DND-41 (cell line): ENCODE measurements around the gene ANKRD18A.
"Not testable (repeated sequence)": the region's sequence is repeated elsewhere in the genome, so short reads cannot be mapped to it uniquely, and the experiment has no call there.

Source experiments
- EZH2 ChIP-seq: IDR thresholded peaks from 3 replicates; pipeline ENCODE4 v1.6.1; 2012; ENCODE audit warnings: borderline replicate concordance, low read depth, mild to moderate bottlenecking, moderate library complexity, low read length, inconsistent platforms; ENCODE audit not compliant: severe bottlenecking
- TF ChIP-seq, protein P1 (sequence below): IDR thresholded peaks from 2 replicates; pipeline ENCODE4 v1.5.1; 2012; ENCODE audit warnings: borderline replicate concordance, low read length, moderate library complexity, mild to moderate bottlenecking; ENCODE audit not compliant: poor library complexity, severe bottlenecking; ENCODE audit errors: extremely low read depth

DNA sequence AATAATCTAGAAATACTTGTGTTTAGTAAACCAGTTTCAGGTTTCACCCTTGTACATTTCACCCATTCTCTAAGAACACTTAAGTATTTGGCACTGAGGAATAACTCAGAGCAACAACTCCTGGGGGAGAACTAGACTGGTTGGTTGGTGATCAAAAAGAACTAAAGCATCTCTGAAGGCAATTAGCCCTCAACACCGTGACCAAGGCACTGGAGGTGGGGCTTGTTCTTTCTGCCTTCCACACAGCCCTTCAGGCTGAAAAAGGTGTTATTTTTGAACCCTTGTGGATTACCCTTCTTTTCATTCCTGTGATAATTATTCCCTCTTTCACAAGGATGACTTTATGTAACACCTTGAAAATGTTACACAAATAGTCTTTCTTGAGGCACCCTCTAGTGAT is 44.2 kb downstream of the ANKRD18A start:
- TF ChIP-seq, protein P1, sequence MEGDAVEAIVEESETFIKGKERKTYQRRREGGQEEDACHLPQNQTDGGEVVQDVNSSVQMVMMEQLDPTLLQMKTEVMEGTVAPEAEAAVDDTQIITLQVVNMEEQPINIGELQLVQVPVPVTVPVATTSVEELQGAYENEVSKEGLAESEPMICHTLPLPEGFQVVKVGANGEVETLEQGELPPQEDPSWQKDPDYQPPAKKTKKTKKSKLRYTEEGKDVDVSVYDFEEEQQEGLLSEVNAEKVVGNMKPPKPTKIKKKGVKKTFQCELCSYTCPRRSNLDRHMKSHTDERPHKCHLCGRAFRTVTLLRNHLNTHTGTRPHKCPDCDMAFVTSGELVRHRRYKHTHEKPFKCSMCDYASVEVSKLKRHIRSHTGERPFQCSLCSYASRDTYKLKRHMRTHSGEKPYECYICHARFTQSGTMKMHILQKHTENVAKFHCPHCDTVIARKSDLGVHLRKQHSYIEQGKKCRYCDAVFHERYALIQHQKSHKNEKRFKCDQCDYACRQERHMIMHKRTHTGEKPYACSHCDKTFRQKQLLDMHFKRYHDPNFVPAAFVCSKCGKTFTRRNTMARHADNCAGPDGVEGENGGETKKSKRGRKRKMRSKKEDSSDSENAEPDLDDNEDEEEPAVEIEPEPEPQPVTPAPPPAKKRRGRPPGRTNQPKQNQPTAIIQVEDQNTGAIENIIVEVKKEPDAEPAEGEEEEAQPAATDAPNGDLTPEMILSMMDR = not testable (repeated sequence)
- TF ChIP-seq EZH2 = not testable (repeated sequence)
